DOHH2 (cell line): ENCODE measurements around the gene ARHGEF1.

ENCODE experiments used
- H3F3A ChIP-seq: fragments of 200-600 bp; sonication (generic), shearing (Covaris generic); 2 replicates; pipeline ENCODE4 v1.6.0; 2016; ENCODE audit warnings: antibody characterized with exemption, mild to moderate bottlenecking; ENCODE audit not compliant: control insufficient read depth, insufficient read depth
- H3K27ac ChIP-seq: fragments of 200-600 bp; sonication (generic); 2 replicates; pipeline ENCODE4 v1.5.1; 2014; ENCODE audit warnings: low read depth, mild to moderate bottlenecking, low read length, moderate library complexity
- H3K27me3 ChIP-seq: fragments of 200-600 bp; sonication (generic); 2 replicates; pipeline ENCODE4 v1.6.1; 2014; ENCODE audit warnings: mild to moderate bottlenecking, low read length, mixed read lengths; ENCODE audit not compliant: control insufficient read depth
- H3K36me3 ChIP-seq: fragments of 200-600 bp; sonication (generic); 2 replicates; pipeline ENCODE4 v1.6.1; 2014; ENCODE audit warnings: mild to moderate bottlenecking, low read length, moderate library complexity, mixed read lengths; ENCODE audit not compliant: control insufficient read depth
- H3K4me1 ChIP-seq: fragments of 200-600 bp; sonication (generic); 2 replicates; pipeline ENCODE4 v1.6.1; 2014; ENCODE audit warnings: mild to moderate bottlenecking, low read length, mixed read lengths; ENCODE audit not compliant: control insufficient read depth
- H3K4me2 ChIP-seq: fragments of 200-600 bp; sonication (generic); 2 replicates; pipeline ENCODE4 v1.6.0; 2014; ENCODE audit warnings: mild to moderate bottlenecking, low read length, moderate library complexity
- H3K4me3 ChIP-seq: fragments of 200-600 bp; sonication (generic); 2 replicates; pipeline ENCODE4 v1.5.1; 2014; ENCODE audit warnings: mild to moderate bottlenecking, low read length, mixed read lengths
- H3K79me2 ChIP-seq: fragments of 200-600 bp; sonication (generic); 2 replicates; pipeline ENCODE4 v1.6.1; 2014; ENCODE audit warnings: mild to moderate bottlenecking, low read length, mixed read lengths; ENCODE audit not compliant: control insufficient read depth
- H3K9me2 ChIP-seq: fragments of 200-600 bp; sonication (generic); replicated peaks from 2 replicates; pipeline ENCODE4 v1.6.1; 2014; ENCODE audit warnings: mild to moderate bottlenecking, low read length, mixed read lengths; ENCODE audit not compliant: control insufficient read depth
- H3K9me3 ChIP-seq: fragments of 200-600 bp; sonication (generic); 2 replicates; pipeline ENCODE4 v1.6.1; 2014; ENCODE audit warnings: antibody characterized with exemption, low read length, mixed read lengths; ENCODE audit not compliant: control insufficient read depth, insufficient read depth
- H4K20me1 ChIP-seq: fragments of 200-600 bp; sonication (generic); 2 replicates; pipeline ENCODE4 v1.6.0; 2014; ENCODE audit warnings: low read depth, mild to moderate bottlenecking, antibody characterized with exemption, low read length, moderate library complexity; ENCODE audit not compliant: control insufficient read depth, insufficient read depth
- EZH2phosphoT487 ChIP-seq: fragments of 200-600 bp; sonication (generic); IDR thresholded peaks from 2 replicates; pipeline ENCODE4 v1.6.1; 2017; ENCODE audit warnings: borderline replicate concordance, mild to moderate bottlenecking, antibody characterized with exemption, low read length, moderate library complexity, mixed read lengths
- TF ChIP-seq, protein P1 (sequence below): fragments of 200-600 bp; sonication (generic); IDR thresholded peaks from one replicate; pipeline ENCODE4 v1.5.1; 2014; ENCODE audit warnings: antibody characterized with exemption, mild to moderate bottlenecking, low read depth, low read length; ENCODE audit not compliant: poor library complexity, severe bottlenecking

ARHGEF1 gene

GRCh38 chr19:41906916-41907680 is 24.1 kb downstream of the ARHGEF1 start:
- no peak overlapping the region for H3K4me2 ChIP-seq
- H3K9me3 ChIP-seq: no peaks in the 10 kb centered on the region
- peaks cover 51% of the 10 kb centered on the region for H3K36me3 ChIP-seq
- peaks cover 7% of the 10 kb centered on the region for H3K4me1 ChIP-seq
- no peaks in the 10 kb centered on the region for H3K9me2 ChIP-seq
- TF ChIP-seq EZH2phosphoT487: no peak
- TF ChIP-seq, protein P1, sequence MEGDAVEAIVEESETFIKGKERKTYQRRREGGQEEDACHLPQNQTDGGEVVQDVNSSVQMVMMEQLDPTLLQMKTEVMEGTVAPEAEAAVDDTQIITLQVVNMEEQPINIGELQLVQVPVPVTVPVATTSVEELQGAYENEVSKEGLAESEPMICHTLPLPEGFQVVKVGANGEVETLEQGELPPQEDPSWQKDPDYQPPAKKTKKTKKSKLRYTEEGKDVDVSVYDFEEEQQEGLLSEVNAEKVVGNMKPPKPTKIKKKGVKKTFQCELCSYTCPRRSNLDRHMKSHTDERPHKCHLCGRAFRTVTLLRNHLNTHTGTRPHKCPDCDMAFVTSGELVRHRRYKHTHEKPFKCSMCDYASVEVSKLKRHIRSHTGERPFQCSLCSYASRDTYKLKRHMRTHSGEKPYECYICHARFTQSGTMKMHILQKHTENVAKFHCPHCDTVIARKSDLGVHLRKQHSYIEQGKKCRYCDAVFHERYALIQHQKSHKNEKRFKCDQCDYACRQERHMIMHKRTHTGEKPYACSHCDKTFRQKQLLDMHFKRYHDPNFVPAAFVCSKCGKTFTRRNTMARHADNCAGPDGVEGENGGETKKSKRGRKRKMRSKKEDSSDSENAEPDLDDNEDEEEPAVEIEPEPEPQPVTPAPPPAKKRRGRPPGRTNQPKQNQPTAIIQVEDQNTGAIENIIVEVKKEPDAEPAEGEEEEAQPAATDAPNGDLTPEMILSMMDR: no peak
- H3K79me2 ChIP-seq: no peaks in the 10 kb centered on the region
- H4K20me1 ChIP-seq: no peaks in the 10 kb centered on the region
- peaks cover 8% of the 10 kb centered on the region for H3F3A ChIP-seq
- H3K27ac ChIP-seq: peak overlapping the region; percentile 15; the same call in 1 of the 2 replicates
- H3K4me3 ChIP-seq: no peak overlapping the region
- no peaks in the 10 kb centered on the region for H3K27me3 ChIP-seq

DNA sequence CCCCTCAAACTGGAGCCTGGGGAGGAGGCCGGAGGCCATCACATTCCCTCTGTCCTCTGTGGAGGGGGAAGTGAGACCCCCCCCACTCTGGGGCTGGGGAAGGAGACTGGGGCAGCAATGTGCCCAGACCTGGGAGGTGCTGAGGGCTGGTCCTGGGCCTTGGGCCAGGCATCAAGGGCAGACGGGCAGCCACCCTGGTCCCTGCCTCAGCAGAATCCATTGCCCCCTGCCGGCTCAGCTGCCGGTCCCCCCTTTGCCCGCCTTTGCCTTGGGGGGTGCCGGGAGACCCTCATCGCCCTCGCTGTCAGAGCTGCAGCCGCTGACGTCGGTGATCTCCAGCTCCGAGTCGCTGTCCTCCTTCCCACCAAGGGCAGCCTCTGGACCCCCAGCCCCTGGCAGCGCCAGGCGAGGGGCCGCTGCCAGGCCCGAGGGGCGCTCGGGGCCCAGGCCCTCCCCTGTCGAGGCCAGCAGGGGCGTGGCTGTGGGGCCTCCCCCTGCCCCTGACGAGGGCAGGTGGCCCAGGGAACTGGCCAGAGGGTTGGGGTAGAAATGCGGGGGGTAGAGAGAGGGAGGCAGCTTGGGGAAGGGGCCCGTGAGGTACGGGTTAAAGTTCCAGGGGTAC is 25.1 kb downstream of the ARHGEF1 start:
- TF ChIP-seq, protein P1: no peak
- no peak for TF ChIP-seq EZH2phosphoT487
- no peak overlapping the region for H3K4me3 ChIP-seq
- no peak overlapping the region for H3K27ac ChIP-seq
- peaks cover 8% of the 10 kb centered on the region for H3F3A ChIP-seq
- H3K79me2 ChIP-seq: no peaks in the 10 kb centered on the region
- no peaks in the 10 kb centered on the region for H3K9me2 ChIP-seq
- H4K20me1 ChIP-seq: no peaks in the 10 kb centered on the region
- peaks cover 12% of the 10 kb centered on the region for H3K4me1 ChIP-seq
- H3K9me3 ChIP-seq: no peaks in the 10 kb centered on the region
- peaks cover 3% of the 10 kb centered on the region; the same call in 1 of the 2 replicates for H3K27me3 ChIP-seq
- H3K36me3 ChIP-seq: peaks cover 41% of the 10 kb centered on the region
- no peak overlapping the region for H3K4me2 ChIP-seq

DNA sequence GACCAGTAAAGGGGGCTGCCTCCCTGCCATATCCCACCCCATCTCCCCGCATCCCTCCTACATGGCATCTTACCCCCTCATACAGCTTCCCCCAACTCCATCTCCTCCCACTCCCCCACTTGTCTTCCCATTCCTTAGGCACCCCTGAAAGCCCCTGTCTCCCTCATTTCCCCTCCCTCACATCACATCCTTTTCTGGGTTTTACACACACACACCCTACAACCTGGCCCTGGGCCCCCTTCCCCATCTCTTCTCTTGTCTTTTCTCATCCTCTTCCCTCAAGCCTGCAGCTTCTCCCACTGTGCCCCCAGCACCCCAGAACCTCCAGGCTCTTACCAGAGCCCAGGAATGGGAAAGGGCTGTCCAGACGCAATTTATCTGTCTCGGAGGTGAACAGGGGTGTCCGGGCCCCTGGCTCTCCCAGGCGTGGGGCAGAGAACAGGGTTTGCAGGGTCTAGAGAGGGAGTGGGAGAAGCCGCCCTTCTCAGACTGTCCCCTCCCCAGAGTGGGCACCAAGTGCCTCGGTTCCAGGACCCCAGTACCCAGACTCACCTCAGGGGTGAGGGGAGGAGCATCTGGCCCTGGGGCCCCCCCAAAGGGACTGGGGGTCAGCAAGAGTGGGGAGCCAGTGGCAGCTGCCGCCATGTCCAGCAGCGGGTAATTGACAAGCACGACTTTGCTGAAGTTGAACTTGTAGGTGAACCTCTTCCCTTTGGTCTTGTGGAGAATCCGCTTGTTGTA is 25.9 kb downstream of the ARHGEF1 start:
- H3F3A ChIP-seq: peaks cover 8% of the 10 kb centered on the region
- no peak overlapping the region for H3K4me2 ChIP-seq
- no peaks in the 10 kb centered on the region for H3K9me2 ChIP-seq
- no peaks in the 10 kb centered on the region for H4K20me1 ChIP-seq
- H3K36me3 ChIP-seq: peaks cover 33% of the 10 kb centered on the region
- no peaks in the 10 kb centered on the region for H3K9me3 ChIP-seq
- no peak overlapping the region for H3K27ac ChIP-seq
- TF ChIP-seq, protein P1: no peak
- TF ChIP-seq EZH2phosphoT487: no peak
- H3K79me2 ChIP-seq: no peaks in the 10 kb centered on the region
- H3K27me3 ChIP-seq: peaks cover 8% of the 10 kb centered on the region
- peaks cover 15% of the 10 kb centered on the region for H3K4me1 ChIP-seq
- no peak overlapping the region for H3K4me3 ChIP-seq
